Measurements from ENCODE around the gene RAP1GAP.

RAP1GAP gene

DNA sequence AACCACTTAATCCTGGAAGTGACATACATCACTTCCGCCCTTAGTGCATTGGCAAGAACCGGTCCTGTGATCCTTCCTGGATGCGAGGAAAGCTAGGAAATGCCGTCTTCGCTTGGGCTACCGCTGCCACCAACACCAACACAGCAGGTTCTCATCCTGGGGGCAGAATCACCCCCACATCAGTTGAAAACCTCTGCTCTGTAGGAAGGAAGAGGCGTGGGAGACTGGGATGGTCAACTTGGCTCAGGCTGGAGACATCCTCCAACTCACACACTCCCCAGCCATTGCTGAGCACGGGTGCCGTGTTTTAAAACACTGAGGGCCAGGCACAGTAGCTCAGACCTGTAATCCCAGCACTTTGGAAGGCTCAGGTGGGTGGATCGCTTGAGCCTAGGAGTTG, 85.1 kb downstream of the RAP1GAP start:
- no peak overlapping the region for H3K4me3 Mint-ChIP-seq
- H3K36me3 Mint-ChIP-seq (ENCODE audit: low read depth) = no peaks in the 10 kb centered on the region
- H3K9me3 Mint-ChIP-seq = no peaks in the 10 kb centered on the region
- H3K27ac Mint-ChIP-seq = no peak overlapping the region
- no peaks in the 10 kb centered on the region for H3K4me1 Mint-ChIP-seq (ENCODE audit: low read depth)
- peaks cover 7% of the 10 kb centered on the region for H3K27me3 Mint-ChIP-seq (ENCODE audit: low read depth)

DNA sequence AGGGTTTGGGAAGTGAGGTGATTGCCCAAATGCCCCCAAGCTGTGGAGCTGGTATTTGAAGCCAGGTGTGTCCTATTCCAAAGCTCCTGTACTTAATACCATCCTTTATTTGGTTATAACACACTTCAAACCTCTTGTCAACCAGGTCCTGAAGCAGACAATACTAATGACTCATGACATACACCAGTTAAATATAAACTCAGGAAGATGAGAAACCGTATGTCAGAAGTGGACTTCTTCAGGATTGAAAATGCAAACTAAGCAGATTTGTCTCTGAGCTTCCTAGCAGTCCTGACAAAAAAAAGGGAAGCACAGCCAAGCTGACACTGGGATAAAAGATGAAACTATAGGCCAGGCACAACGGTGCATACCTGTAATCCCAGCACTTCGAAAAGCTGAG, 89.4 kb downstream of the RAP1GAP start:
- Mint-ChIP-seq H3K27me3 (ENCODE audit: low read depth) (peaks cover 8% of the 10 kb centered on the region), H3K4me3 (no peak overlapping the region), H3K27ac (no peak overlapping the region), H3K4me1 (ENCODE audit: low read depth) (no peaks in the 10 kb centered on the region), H3K9me3 (no peaks in the 10 kb centered on the region), H3K36me3 (ENCODE audit: low read depth) (no peaks in the 10 kb centered on the region)

DNA sequence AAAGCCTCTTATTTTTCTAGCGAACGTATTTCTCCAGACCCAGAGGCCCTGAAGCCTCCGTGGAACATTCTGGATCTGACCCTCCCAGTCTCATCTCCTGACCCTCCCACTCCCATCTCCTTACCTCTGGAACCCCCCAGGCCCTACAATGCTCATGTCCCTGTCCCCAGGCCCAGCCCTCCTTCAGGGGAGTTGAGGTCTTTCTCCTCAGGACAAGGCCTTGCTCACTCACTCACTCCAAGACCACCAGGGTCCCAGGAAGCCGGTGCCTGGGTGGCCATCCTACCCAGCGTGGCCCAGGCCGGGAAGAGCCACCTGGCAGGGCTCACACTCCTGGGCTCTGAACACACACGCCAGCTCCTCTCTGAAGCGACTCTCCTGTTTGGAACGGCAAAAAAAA, 91.2 kb downstream of the RAP1GAP start:
- H3K4me3 Mint-ChIP-seq = no peak overlapping the region
- H3K9me3 Mint-ChIP-seq = no peaks in the 10 kb centered on the region
- H3K27ac Mint-ChIP-seq = no peak overlapping the region
- H3K27me3 Mint-ChIP-seq (ENCODE audit: low read depth) = peaks cover 14% of the 10 kb centered on the region
- no peaks in the 10 kb centered on the region for H3K36me3 Mint-ChIP-seq (ENCODE audit: low read depth)
- peaks cover 1% of the 10 kb centered on the region for H3K4me1 Mint-ChIP-seq (ENCODE audit: low read depth)

DNA sequence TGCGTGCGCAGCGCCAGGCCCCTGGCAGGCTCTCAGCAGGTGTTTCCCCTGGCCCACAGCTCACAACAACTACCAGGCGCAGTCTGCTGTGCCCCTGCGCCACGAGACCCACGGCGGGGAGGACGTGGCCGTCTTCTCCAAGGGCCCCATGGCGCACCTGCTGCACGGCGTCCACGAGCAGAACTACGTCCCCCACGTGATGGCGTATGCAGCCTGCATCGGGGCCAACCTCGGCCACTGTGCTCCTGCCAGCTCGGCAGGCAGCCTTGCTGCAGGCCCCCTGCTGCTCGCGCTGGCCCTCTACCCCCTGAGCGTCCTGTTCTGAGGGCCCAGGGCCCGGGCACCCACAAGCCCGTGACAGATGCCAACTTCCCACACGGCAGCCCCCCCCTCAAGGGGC, 91.8 kb downstream of the RAP1GAP start:
- no peak overlapping the region for H3K27ac Mint-ChIP-seq
- H3K36me3 Mint-ChIP-seq (ENCODE audit: low read depth) = no peaks in the 10 kb centered on the region
- peaks cover 11% of the 10 kb centered on the region for H3K27me3 Mint-ChIP-seq (ENCODE audit: low read depth)
- H3K9me3 Mint-ChIP-seq = no peaks in the 10 kb centered on the region
- peaks cover 1% of the 10 kb centered on the region for H3K4me1 Mint-ChIP-seq (ENCODE audit: low read depth)
- H3K4me3 Mint-ChIP-seq = no peak overlapping the region

DNA sequence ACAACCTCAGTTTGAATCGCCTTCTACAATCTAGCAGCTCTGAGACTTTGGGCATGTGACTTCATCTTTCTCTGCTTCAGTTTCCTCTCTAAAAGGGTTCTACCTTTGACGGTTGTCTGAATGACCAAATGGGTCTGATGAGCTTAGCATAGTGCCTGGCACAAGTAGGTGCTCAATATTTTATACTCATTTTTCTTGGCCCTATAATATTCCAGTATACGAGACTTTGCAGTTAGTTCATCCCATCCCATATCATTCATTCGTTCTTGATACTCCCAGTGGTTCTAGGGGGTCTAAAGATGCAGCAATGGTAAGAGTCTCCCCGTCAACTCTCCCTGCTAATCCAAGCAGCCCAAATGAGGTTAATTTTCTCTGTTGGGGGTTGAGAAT, 92.4 kb downstream of the RAP1GAP start:
- Mint-ChIP-seq H3K4me1 (ENCODE audit: low read depth) (peaks cover 1% of the 10 kb centered on the region), H3K27me3 (ENCODE audit: low read depth) (peaks cover 11% of the 10 kb centered on the region), H3K4me3 (no peak overlapping the region), H3K27ac (no peak overlapping the region), H3K36me3 (ENCODE audit: low read depth) (no peaks in the 10 kb centered on the region), H3K9me3 (no peaks in the 10 kb centered on the region)

DNA sequence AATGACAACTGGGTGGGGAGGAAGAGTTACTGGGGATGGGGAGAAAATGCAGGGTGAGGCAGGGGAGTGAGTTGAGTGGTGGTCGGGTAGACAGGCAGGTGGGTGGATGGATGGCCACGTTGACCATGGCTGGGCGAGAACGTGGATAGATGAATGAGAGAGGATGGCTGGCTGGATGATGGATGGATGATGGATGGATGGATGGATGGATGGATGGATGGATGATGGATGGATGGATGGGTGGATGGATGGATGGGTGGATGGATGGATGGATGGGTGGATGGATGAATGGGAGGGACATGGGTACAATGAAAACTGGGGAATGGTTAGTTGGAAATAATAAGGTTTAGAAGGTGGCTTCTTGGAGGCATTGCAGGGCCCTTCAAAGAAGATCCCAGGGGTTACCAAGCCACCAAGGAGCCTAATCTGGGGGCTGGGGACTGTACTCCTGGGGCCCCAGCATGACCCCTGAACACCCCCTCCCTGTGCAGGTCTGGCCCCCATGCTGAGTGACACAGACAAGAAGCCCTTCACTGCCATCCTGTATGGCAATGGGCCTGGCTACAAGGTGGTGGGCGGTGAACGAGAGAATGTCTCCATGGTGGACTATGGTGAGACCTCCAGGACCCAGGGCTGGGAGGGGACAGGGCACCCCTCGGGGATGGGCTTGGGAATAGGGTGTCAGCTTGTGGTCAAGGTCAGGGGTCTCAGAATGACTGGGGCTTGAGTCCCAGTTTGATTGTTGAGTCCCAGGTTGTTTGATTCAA, 92.9 kb downstream of the RAP1GAP start:
- H3K4me3 Mint-ChIP-seq = no peak overlapping the region
- peaks cover 1% of the 10 kb centered on the region for H3K4me1 Mint-ChIP-seq (ENCODE audit: low read depth)
- no peaks in the 10 kb centered on the region for H3K9me3 Mint-ChIP-seq
- H3K27me3 Mint-ChIP-seq (ENCODE audit: low read depth) = peaks cover 11% of the 10 kb centered on the region
- H3K36me3 Mint-ChIP-seq (ENCODE audit: low read depth) = no peaks in the 10 kb centered on the region
- H3K27ac Mint-ChIP-seq = no peak overlapping the region

DNA sequence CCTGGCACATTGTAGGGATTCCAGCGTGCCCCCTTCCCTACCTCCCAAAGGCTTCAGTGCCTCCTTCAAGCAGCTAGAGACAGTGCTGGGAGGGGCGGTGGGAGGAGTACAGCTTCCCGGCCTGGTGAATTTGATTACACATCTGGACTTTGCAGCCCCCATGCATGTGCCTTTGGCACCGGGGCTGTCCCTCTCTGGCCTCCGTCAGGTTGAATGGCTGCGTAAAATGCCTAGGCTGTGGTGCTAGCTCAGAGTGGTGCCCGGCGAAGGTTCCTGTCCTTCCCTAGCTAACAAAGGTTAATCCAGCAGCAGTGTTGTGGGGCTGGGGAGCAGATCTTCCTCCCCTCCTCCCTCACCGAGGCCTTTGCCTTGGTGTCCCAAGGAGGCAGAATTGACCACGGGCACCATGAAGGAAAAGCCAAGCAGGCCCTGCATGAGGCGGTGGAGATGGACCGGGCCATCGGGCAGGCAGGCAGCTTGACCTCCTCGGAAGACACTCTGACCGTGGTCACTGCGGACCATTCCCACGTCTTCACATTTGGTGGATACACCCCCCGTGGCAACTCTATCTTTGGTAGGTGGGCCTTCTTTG, 93.7 kb downstream of the RAP1GAP start:
- Mint-ChIP-seq H3K36me3 (ENCODE audit: low read depth) (no peaks in the 10 kb centered on the region), H3K4me3 (no peak overlapping the region), H3K27ac (no peak overlapping the region), H3K4me1 (ENCODE audit: low read depth) (peaks cover 1% of the 10 kb centered on the region), H3K9me3 (no peaks in the 10 kb centered on the region), H3K27me3 (ENCODE audit: low read depth) (peaks cover 11% of the 10 kb centered on the region)

DNA sequence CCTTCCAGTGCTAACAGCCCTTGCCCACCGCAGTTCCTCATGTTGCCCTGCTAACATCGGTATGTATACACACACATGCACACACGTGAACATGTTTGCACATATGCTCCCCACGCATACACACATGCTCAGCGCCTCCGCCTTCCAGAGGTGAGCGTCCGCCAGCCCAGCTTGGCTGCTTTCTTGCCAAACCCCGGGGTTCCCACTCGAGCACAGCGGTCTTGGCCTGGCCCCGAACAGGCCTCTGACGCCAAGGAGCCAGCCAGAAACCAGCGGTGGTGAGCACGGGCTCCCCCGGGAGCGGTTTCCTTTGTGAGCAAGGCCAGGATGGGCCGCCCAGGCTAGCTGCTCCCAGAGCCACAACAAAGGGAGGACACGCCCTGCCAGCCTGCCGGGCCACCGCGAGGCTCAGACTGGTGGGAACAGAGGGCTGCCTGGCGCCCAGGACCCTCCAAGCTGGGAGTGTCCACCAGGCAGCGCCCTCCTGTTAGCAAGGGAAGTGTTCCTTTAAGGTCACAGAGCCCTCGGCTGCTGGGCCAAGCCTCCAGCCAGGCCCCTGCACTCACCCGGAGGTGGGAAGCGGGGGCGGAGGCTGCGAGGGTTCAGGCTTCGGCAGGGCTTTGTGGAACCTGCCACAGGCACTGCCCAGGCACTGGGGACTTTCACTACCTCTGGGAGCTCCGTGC, 94.5 kb downstream of the RAP1GAP start:
- peaks cover 1% of the 10 kb centered on the region for H3K4me1 Mint-ChIP-seq (ENCODE audit: low read depth)
- H3K27me3 Mint-ChIP-seq (ENCODE audit: low read depth) = peaks cover 11% of the 10 kb centered on the region
- no peaks in the 10 kb centered on the region for H3K9me3 Mint-ChIP-seq
- H3K36me3 Mint-ChIP-seq (ENCODE audit: low read depth) = no peaks in the 10 kb centered on the region
- H3K4me3 Mint-ChIP-seq = no peak overlapping the region
- no peak overlapping the region for H3K27ac Mint-ChIP-seq

DNA sequence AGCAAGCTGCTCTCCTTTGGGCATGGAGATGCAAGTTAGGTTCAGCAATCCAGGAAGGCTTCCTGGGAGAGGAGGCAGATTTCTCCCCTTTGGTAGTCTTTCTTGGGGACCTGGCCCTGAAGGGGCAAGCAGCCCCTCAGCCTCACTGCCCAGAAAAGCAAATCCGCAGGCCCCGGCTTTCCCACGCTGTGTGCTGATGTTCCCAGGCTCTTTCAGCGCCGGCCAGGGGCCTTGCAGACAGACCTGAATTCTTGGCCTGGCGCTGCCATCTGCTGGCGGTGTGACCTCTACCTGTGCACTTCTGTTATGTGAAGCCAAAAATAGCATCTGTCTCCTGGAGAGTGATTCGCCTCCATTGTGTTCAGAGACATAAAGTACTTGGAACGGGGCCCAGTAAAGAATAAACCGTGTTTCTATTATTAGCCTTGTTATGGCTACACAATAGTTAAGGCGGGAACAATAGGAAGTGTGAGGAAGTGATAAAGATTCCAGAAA, 95.1 kb downstream of the RAP1GAP start:
- Mint-ChIP-seq H3K9me3 (no peaks in the 10 kb centered on the region), H3K27ac (no peak overlapping the region), H3K36me3 (ENCODE audit: low read depth) (no peaks in the 10 kb centered on the region), H3K27me3 (ENCODE audit: low read depth) (peaks cover 11% of the 10 kb centered on the region), H3K4me1 (ENCODE audit: low read depth) (peaks cover 1% of the 10 kb centered on the region), H3K4me3 (no peak overlapping the region)

DNA sequence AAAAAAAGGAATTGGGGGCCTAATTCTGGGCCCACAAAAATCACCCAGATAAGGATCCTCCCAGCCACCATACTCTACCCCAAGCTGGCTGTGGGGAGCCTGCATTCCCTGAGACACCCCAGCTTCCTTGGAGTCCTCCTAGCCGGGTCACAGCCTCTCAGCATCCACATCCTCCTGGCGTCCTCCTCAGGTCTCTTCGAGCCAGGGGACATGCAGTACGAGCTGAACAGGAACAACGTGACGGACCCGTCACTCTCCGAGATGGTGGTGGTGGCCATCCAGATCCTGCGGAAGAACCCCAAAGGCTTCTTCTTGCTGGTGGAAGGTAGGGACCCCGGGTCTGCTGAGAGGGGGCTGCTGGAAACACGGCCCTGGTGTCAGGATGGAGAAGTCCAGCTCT, 95.7 kb downstream of the RAP1GAP start:
- no peak overlapping the region for H3K27ac Mint-ChIP-seq
- peaks cover 1% of the 10 kb centered on the region for H3K4me1 Mint-ChIP-seq (ENCODE audit: low read depth)
- no peak overlapping the region for H3K4me3 Mint-ChIP-seq
- H3K9me3 Mint-ChIP-seq = no peaks in the 10 kb centered on the region
- no peaks in the 10 kb centered on the region for H3K36me3 Mint-ChIP-seq (ENCODE audit: low read depth)
- H3K27me3 Mint-ChIP-seq (ENCODE audit: low read depth) = peaks cover 11% of the 10 kb centered on the region

DNA sequence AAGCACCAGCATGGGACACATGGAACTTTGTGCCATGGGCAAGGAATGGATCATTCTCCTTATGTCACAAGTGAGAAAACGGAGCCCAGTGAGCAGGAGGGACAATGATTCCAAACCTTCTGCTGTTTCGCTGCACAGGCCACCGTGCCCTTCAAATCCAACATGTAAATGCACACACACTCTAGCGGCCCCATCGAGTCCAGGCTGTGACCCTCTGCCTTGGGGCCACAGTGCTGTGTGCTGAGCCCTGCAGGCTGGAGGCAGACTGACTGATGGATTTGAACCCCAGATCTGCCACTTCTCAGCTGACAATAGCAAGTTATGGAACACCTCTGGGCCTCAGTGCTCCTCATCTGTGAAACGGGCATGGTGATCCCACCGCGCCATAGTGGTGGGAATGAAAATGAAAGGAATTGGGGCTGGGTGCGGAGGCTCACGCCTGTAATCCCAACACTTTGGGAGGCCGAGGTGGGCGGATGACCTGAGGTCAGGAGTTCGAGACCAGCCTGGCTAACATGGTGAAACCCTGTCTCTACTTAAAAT, 96.4 kb downstream of the RAP1GAP start:
- Mint-ChIP-seq H3K4me3 (no peak overlapping the region), H3K4me1 (ENCODE audit: low read depth) (peaks cover 1% of the 10 kb centered on the region), H3K36me3 (ENCODE audit: low read depth) (no peaks in the 10 kb centered on the region), H3K27me3 (ENCODE audit: low read depth) (peaks cover 11% of the 10 kb centered on the region), H3K27ac (no peak overlapping the region), H3K9me3 (no peaks in the 10 kb centered on the region)

DNA sequence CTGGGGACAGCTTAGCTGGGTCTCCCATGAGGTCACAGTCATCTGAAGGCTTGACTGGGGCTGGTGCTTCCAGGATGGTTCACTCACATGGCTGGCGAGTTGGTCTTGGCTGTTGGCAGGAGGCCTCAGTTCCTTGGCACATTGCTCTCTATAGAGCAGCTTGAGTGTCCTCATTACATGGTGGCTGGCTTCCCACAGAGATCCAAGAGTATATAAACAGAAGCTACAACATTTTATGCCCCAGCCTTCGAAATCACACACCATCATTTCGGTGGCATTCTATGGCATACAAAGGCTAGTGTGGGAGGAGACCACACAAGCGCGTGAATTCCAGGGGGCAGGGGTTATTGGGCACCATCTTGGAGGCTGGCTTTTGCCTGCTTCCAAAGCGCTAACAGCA, 96.9 kb downstream of the RAP1GAP start:
- Mint-ChIP-seq H3K4me3 (no peak overlapping the region), H3K4me1 (ENCODE audit: low read depth) (peaks cover 1% of the 10 kb centered on the region), H3K9me3 (no peaks in the 10 kb centered on the region), H3K27ac (no peak overlapping the region), H3K36me3 (ENCODE audit: low read depth) (no peaks in the 10 kb centered on the region), H3K27me3 (ENCODE audit: low read depth) (peaks cover 11% of the 10 kb centered on the region)

DNA sequence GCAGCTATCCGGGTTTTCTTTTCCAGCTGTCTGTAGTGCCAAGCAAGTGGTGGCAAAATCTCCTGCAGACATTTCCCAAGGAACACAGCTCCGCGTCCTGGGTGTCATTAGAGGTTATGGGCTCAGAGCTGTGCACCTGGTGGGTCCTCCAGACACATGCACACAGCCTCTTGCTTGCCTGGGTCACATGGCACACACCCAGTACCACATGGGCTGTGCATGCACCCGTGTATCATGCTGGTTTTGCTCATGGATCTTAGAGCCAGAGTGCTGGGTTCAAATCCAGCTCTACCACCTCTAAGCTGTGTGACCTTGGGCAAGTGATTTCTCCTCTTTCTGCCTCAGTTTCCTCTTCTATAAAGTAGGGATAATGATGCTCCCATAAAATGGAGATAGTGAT, 98.3 kb downstream of the RAP1GAP start:
- no peaks in the 10 kb centered on the region for H3K9me3 Mint-ChIP-seq
- H3K27me3 Mint-ChIP-seq (ENCODE audit: low read depth) = peaks cover 7% of the 10 kb centered on the region
- no peaks in the 10 kb centered on the region for H3K36me3 Mint-ChIP-seq (ENCODE audit: low read depth)

DNA sequence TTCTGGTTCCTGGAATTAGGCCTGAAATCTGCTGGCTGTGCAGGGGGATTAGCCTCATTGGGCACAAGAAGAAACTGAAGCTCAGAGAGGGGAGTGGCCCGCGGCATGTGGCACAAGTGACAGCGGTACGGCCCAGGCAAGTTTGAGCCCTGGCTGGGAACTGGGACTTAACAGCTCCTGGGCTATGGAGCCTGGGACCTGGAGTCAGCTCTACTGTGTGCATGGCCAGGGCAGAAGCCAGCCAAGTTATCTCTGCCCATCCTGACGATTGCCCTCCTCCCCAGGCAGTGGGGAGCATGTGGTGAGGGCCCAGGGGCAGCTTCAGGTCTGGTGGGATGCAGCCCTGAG, 98.7 kb downstream of the RAP1GAP start:
- H3K4me1 Mint-ChIP-seq (ENCODE audit: low read depth) = peaks cover 1% of the 10 kb centered on the region
- no peak overlapping the region for H3K4me3 Mint-ChIP-seq
- H3K27ac Mint-ChIP-seq = no peak overlapping the region
- H3K36me3 Mint-ChIP-seq (ENCODE audit: low read depth) = no peaks in the 10 kb centered on the region
- H3K27me3 Mint-ChIP-seq (ENCODE audit: low read depth) = peaks cover 6% of the 10 kb centered on the region
- H3K9me3 Mint-ChIP-seq = no peaks in the 10 kb centered on the region

More for the DNA sequence above, 98.3 kb downstream of the RAP1GAP start:
- Mint-ChIP-seq H3K4me3 (no peak overlapping the region), H3K4me1 (ENCODE audit: low read depth) (peaks cover 1% of the 10 kb centered on the region), H3K27ac (no peak overlapping the region)

All from T-helper 1 cell treated with Interleukin-12 subunit alpha and Interleukin-12 subunit beta and Interleukin-4 antibody, amounts not matched to agents 30 μg/mL and 1 μg/mL, for 36 hours (primary cell).